ENCODE measurements around the gene ARMH1.

DNA sequence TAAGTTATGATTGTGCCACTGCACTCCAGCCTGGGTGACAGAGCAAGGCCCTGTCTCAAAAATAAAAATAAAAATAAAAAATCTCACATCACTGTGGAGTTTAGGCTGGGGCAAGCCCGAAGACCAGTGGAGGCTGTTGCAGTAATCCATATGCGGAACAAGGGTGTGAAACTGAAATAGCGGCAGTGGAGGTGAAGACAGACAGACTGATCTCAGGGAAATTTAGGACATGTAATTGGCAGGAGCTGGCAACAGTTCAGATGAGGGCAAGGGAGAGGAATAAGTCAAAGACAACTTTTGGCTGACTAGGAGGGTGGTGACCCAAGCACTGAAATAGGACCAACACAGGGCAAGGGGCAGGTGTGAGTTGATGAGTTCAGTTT, 8.4 kb downstream of the ARMH1 start:
- TF ChIP-seq, protein P1, sequence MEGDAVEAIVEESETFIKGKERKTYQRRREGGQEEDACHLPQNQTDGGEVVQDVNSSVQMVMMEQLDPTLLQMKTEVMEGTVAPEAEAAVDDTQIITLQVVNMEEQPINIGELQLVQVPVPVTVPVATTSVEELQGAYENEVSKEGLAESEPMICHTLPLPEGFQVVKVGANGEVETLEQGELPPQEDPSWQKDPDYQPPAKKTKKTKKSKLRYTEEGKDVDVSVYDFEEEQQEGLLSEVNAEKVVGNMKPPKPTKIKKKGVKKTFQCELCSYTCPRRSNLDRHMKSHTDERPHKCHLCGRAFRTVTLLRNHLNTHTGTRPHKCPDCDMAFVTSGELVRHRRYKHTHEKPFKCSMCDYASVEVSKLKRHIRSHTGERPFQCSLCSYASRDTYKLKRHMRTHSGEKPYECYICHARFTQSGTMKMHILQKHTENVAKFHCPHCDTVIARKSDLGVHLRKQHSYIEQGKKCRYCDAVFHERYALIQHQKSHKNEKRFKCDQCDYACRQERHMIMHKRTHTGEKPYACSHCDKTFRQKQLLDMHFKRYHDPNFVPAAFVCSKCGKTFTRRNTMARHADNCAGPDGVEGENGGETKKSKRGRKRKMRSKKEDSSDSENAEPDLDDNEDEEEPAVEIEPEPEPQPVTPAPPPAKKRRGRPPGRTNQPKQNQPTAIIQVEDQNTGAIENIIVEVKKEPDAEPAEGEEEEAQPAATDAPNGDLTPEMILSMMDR (IDR thresholded peaks at IDR 0.05; ENCODE audit: low read depth, low read length) = no peak
- no peak for TF ChIP-seq EZH2phosphoT487 (IDR thresholded peaks at IDR 0.05; ENCODE audit: low read depth)
